Parathyroid adenoma (tissue), 2 donors: ENCODE data around the gene ADGB.

Experiments used
- H2AFZ ChIP-seq: fragments of 300-600 bp; sonication (generic); one replicate; pipeline ENCODE4 v1.7.0; 2017; ENCODE audit warnings: antibody characterized with exemption, mild to moderate bottlenecking
- H3K27ac ChIP-seq: fragments of 300-600 bp; sonication (generic); one replicate; pipeline ENCODE4 v1.7.0; 2017
- H3K27me3 ChIP-seq: fragments of 300-600 bp; sonication (generic); one replicate; pipeline ENCODE4 v1.7.0; 2017; ENCODE audit warnings: low read length; ENCODE audit not compliant: control insufficient read depth, insufficient read depth
- H3K36me3 ChIP-seq: fragments of 300-600 bp; sonication (generic); one replicate; pipeline ENCODE4 v1.7.0; 2017; ENCODE audit warnings: low read length; ENCODE audit not compliant: control insufficient read depth, insufficient read depth
- H3K4me1 ChIP-seq: fragments of 300-600 bp; sonication (generic); one replicate; pipeline ENCODE4 v1.7.0; 2017; ENCODE audit warnings: control low read depth
- H3K4me2 ChIP-seq: fragments of 300-600 bp; sonication (generic); one replicate; pipeline ENCODE4 v1.7.0; 2017; ENCODE audit warnings: low read length
- H3K4me3 ChIP-seq: fragments of 300-600 bp; sonication (generic); one replicate; pipeline ENCODE4 v1.7.0; 2017; ENCODE audit warnings: low read depth, low read length
- H3K79me2 ChIP-seq: fragments of 300-600 bp; sonication (generic); one replicate; pipeline ENCODE4 v1.7.0; 2017; ENCODE audit warnings: control low read depth
- H3K9ac ChIP-seq: fragments of 300-600 bp; sonication (generic); one replicate; pipeline ENCODE4 v1.7.0; 2017; ENCODE audit warnings: mild to moderate bottlenecking
- H3K9me3 ChIP-seq: fragments of 300-600 bp; sonication (generic); one replicate; pipeline ENCODE4 v1.7.0; 2017; ENCODE audit warnings: low read length; ENCODE audit not compliant: control insufficient read depth
- TF ChIP-seq, protein P1 (sequence below): fragments of 300-600 bp; sonication (generic); IDR thresholded peaks from one replicate; pipeline ENCODE4 v1.7.0; 2017; ENCODE audit warnings: antibody characterized with exemption, mild to moderate bottlenecking
- donor health status: primary hyperparathyroidism.

Gene ADGB

GRCh38 chr6:146770965-146771735 is 172.4 kb downstream of the ADGB start:
- TF ChIP-seq, protein P1, sequence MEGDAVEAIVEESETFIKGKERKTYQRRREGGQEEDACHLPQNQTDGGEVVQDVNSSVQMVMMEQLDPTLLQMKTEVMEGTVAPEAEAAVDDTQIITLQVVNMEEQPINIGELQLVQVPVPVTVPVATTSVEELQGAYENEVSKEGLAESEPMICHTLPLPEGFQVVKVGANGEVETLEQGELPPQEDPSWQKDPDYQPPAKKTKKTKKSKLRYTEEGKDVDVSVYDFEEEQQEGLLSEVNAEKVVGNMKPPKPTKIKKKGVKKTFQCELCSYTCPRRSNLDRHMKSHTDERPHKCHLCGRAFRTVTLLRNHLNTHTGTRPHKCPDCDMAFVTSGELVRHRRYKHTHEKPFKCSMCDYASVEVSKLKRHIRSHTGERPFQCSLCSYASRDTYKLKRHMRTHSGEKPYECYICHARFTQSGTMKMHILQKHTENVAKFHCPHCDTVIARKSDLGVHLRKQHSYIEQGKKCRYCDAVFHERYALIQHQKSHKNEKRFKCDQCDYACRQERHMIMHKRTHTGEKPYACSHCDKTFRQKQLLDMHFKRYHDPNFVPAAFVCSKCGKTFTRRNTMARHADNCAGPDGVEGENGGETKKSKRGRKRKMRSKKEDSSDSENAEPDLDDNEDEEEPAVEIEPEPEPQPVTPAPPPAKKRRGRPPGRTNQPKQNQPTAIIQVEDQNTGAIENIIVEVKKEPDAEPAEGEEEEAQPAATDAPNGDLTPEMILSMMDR, result no peak
- H3K4me3 ChIP-seq, result no peak overlapping the region

GRCh38 chr6:146775220-146775619 is 176.4 kb downstream of the ADGB start:
- Histone ChIP-seq H3K4me3 (no peak overlapping the region), H3K4me1 (no peaks in the 10 kb centered on the region), H3K9ac (no peak overlapping the region), H3K9me3 (no peaks in the 10 kb centered on the region), H3K27me3 (no peaks in the 10 kb centered on the region), H3K27ac (no peak overlapping the region), H3K4me2 (no peak overlapping the region), H3K79me2 (no peaks in the 10 kb centered on the region), H3K36me3 (peaks cover 2% of the 10 kb centered on the region), H2AFZ (no peak overlapping the region)
- TF ChIP-seq, protein P1, result no peak

More at GRCh38 chr6:146770965-146771735, 172.4 kb downstream of the ADGB start:
- no peak overlapping the region for H3K9ac ChIP-seq
- H3K9me3 ChIP-seq, result no peaks in the 10 kb centered on the region
- no peak overlapping the region for H3K4me2 ChIP-seq
- no peak overlapping the region for H3K27ac ChIP-seq
- no peaks in the 10 kb centered on the region for H3K79me2 ChIP-seq
- no peaks in the 10 kb centered on the region for H3K4me1 ChIP-seq
- no peak overlapping the region for H2AFZ ChIP-seq
- peaks cover 2% of the 10 kb centered on the region for H3K36me3 ChIP-seq
- H3K27me3 ChIP-seq, result no peaks in the 10 kb centered on the region

DNA sequence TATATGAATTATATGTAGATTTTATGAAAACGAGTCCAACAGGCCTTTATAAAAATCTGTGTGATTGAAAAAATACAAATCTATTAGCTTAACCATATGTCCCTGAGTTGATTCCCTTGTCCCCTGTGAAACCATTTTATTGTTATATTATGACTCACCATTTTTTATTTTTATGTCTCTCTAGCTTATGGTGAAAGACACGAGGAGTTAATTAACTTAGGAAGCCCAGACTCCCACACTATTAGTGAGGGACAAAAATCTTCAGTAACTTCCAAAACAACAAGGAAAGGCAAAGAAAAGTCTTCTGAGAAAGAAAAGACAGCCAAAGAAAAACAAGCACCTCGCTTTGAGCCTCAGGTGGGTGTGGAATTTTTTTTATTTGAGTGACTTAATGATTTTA is 183.1 kb downstream of the ADGB start:
- no peak overlapping the region for H2AFZ ChIP-seq
- no peak overlapping the region for H3K9ac ChIP-seq
- H3K9me3 ChIP-seq, result no peaks in the 10 kb centered on the region
- no peaks in the 10 kb centered on the region for H3K36me3 ChIP-seq
- H3K4me1 ChIP-seq, result peaks cover 7% of the 10 kb centered on the region
- H3K79me2 ChIP-seq, result no peaks in the 10 kb centered on the region
- H3K27ac ChIP-seq, result no peak overlapping the region
- H3K4me2 ChIP-seq, result no peak overlapping the region
- no peak overlapping the region for H3K4me3 ChIP-seq
- TF ChIP-seq, protein P1, result no peak
- no peaks in the 10 kb centered on the region for H3K27me3 ChIP-seq

- no peak overlapping the region for H3K27ac ChIP-seq
- peak overlapping the region; percentile 47 for H2AFZ ChIP-seq
- no peaks in the 10 kb centered on the region for H3K79me2 ChIP-seq
- no peak overlapping the region for H3K4me3 ChIP-seq
- TF ChIP-seq, protein P1, result peak; percentile 62
- H3K4me2 ChIP-seq, result no peak overlapping the region
- no peaks in the 10 kb centered on the region for H3K36me3 ChIP-seq
- no peaks in the 10 kb centered on the region for H3K27me3 ChIP-seq
- no peak overlapping the region for H3K9ac ChIP-seq
- H3K9me3 ChIP-seq, result no peaks in the 10 kb centered on the region
- H3K4me1 ChIP-seq, result peaks cover 7% of the 10 kb centered on the region
These were observed 186.3 kb downstream of the ADGB start for GRCh38 chr6:146785001-146785585.
